SK-N-SH treated with all-trans-retinoic acid at 6 μM for 48 hours (cell line): Measurements from ENCODE around the gene CARD8.

Source experiments
- ARNTL ChIP-seq: fragments of 450-650 bp; formaldehyde crosslinking; IDR thresholded peaks from 2 replicates; pipeline ENCODE4 v1.5.0; 2020; ENCODE audit warnings: low read depth, mild to moderate bottlenecking, moderate library complexity, borderline replicate concordance
- RARB ChIP-seq: fragments of 250-450 bp; sonication (Bioruptor Pico); IDR thresholded peaks from 2 replicates; pipeline ENCODE4 v1.8.0; 2021; ENCODE audit warnings: mild to moderate bottlenecking, moderate library complexity

DNA sequence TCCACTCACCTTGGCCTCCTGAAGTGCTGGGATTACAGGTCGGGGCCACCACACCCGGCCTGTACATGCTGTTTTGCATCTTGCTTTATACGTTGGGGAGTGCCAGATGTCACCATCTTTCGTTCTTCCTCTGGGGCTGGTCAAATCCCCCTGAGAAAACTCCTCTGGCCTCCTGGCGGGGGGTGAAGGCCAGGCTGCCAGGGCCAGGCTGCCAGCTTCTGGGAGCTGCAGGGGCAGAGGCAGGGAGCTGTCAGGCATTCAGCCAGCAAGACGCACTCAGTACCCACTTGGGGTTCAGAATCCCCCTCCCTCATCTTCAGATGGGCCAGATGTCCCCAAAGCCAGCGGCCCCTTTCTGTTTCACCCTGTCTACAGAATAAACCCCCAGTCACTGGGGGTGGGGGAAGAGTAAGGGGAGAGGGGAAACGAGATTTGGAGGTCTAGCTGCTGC lies 69.1 kb downstream of the CARD8 start:
- no peak for TF ChIP-seq RARB (CRISPR knock-in tag)
- TF ChIP-seq ARNTL (CRISPR knock-in tag), result no peak
